ENCODE data around the gene ARHGAP10. TPM values are rescaled to one million over a fixed set of nuclear protein-coding genes. Genes with fewer than 3 reads are reported as not detected.

ARHGAP10 gene
- total RNA-seq, 1 donor from 2014 or later: 4.6 TPM

DNA sequence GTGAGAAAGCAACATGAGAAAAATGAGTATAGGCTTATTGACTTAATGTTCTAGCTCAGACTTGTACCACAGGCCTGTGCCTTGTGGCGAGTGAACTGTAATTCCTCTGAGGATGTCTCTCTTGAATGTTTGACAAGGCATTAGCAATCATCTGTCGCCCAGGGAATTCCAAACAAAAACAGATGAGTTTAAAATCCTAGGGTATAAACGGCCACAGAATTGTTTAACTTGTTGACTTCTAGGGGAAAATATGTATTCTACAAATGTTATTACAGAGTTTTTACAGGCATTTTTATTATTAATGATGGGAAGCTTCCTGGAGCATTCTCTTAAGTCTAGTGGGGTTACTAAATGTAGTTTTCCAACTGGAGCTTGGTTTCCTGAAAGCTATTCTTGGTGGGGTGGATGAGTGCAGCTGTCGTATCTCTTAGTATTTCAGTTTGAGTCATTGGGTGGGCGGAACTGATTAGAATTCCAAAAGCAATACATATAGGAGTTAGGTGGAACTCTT lies 40.6 kb downstream of the ARHGAP10 start:
- Mint-ChIP-seq H3K4me1 (ENCODE audit: unreplicated experiment) (peaks cover 3% of the 10 kb centered on the region), H3K9me3 (ENCODE audit: unreplicated experiment) (no peaks in the 10 kb centered on the region), H3K27me3 (ENCODE audit: unreplicated experiment) (no peaks in the 10 kb centered on the region), H3K36me3 (ENCODE audit: low read depth, unreplicated experiment) (no peaks in the 10 kb centered on the region), H3K27ac (ENCODE audit: unreplicated experiment) (no peak overlapping the region), H3K4me3 (ENCODE audit: unreplicated experiment) (no peak overlapping the region)
- DNase-seq (ENCODE audit: low spot score): no peak
- TF ChIP-seq, protein P1, sequence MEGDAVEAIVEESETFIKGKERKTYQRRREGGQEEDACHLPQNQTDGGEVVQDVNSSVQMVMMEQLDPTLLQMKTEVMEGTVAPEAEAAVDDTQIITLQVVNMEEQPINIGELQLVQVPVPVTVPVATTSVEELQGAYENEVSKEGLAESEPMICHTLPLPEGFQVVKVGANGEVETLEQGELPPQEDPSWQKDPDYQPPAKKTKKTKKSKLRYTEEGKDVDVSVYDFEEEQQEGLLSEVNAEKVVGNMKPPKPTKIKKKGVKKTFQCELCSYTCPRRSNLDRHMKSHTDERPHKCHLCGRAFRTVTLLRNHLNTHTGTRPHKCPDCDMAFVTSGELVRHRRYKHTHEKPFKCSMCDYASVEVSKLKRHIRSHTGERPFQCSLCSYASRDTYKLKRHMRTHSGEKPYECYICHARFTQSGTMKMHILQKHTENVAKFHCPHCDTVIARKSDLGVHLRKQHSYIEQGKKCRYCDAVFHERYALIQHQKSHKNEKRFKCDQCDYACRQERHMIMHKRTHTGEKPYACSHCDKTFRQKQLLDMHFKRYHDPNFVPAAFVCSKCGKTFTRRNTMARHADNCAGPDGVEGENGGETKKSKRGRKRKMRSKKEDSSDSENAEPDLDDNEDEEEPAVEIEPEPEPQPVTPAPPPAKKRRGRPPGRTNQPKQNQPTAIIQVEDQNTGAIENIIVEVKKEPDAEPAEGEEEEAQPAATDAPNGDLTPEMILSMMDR (IDR thresholded peaks at IDR 0.05; ENCODE audit: unreplicated experiment): no peak

GRCh38 chr4:147773261-147774184 lies 41.6 kb downstream of the ARHGAP10 start:
- no peaks in the 10 kb centered on the region for H3K36me3 Mint-ChIP-seq (ENCODE audit: low read depth, unreplicated experiment)
- H3K27me3 Mint-ChIP-seq (ENCODE audit: unreplicated experiment): no peaks in the 10 kb centered on the region
- peaks cover 3% of the 10 kb centered on the region for H3K4me1 Mint-ChIP-seq (ENCODE audit: unreplicated experiment)
- no peak for DNase-seq (ENCODE audit: low spot score)
- no peak overlapping the region for H3K4me3 Mint-ChIP-seq (ENCODE audit: unreplicated experiment)
- no peaks in the 10 kb centered on the region for H3K9me3 Mint-ChIP-seq (ENCODE audit: unreplicated experiment)
- TF ChIP-seq, protein P1 (IDR thresholded peaks at IDR 0.05; ENCODE audit: unreplicated experiment): no peak
- no peak overlapping the region for H3K27ac Mint-ChIP-seq (ENCODE audit: unreplicated experiment)

GRCh38 chr4:147776716-147777115 lies 44.8 kb downstream of the ARHGAP10 start:
- no peaks in the 10 kb centered on the region for H3K9me3 Mint-ChIP-seq (ENCODE audit: unreplicated experiment)
- H3K4me1 Mint-ChIP-seq (ENCODE audit: unreplicated experiment): peaks cover 3% of the 10 kb centered on the region
- no peak overlapping the region for H3K4me3 Mint-ChIP-seq (ENCODE audit: unreplicated experiment)
- H3K36me3 Mint-ChIP-seq (ENCODE audit: low read depth, unreplicated experiment): no peaks in the 10 kb centered on the region
- no peak overlapping the region for H3K27ac Mint-ChIP-seq (ENCODE audit: unreplicated experiment)
- TF ChIP-seq, protein P1 (IDR thresholded peaks at IDR 0.05; ENCODE audit: unreplicated experiment): no peak
- H3K27me3 Mint-ChIP-seq (ENCODE audit: unreplicated experiment): no peaks in the 10 kb centered on the region
- no peak for DNase-seq (ENCODE audit: low spot score)

DNA sequence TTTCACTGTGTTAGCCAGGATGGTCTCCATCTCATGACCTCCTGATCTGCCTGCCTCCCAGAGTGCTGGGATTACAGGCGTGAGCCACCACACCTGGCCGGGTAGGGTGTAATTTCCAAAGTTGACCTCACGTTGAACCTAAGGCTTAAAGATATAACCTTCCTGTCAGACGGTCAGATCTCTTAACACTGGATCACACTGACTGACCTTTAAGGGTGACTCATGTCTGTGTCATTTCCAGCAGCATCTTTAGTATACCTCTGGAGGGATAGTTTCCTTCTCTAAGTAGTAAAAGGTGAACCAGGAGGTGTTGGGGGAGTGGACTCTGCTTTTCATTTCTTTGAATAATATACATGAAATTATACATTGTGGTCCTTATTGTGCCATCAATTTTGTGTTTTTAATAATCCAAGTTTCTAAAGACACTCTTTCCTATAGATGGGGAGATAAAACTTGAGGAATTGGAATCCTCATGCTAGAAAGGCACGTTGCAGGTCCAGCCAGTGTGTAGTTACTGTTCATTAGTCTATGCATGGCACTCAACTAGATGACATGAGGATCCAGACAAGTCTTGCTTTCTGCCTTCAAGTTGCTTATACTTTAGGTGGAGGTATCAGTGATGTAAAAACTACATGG lies 45.7 kb downstream of the ARHGAP10 start:
- Mint-ChIP-seq H3K36me3 (ENCODE audit: low read depth, unreplicated experiment) (no peaks in the 10 kb centered on the region), H3K9me3 (ENCODE audit: unreplicated experiment) (no peaks in the 10 kb centered on the region), H3K4me3 (ENCODE audit: unreplicated experiment) (no peak overlapping the region), H3K4me1 (ENCODE audit: unreplicated experiment) (peaks cover 2% of the 10 kb centered on the region), H3K27ac (ENCODE audit: unreplicated experiment) (no peak overlapping the region), H3K27me3 (ENCODE audit: unreplicated experiment) (no peaks in the 10 kb centered on the region)
- no peak for DNase-seq (ENCODE audit: low spot score)
- TF ChIP-seq, protein P1 (IDR thresholded peaks at IDR 0.05; ENCODE audit: unreplicated experiment): no peak

Data from endothelial cell (in vitro differentiated cells).